Measurements from ENCODE around the gene KTI12. TPM values are rescaled to one million over a fixed set of nuclear protein-coding genes. Genes with fewer than 3 reads are reported as not detected.

KTI12 gene
- polyA plus RNA-seq, 12 donors = 2.4 to 3.6 (median 3.1) TPM; not detected in 2

- no peak for DNase-seq
Measured at GRCh38 chr1:51989582-51990477, 43.8 kb downstream of the KTI12 start.

- DNase-seq = no peak
Measured at GRCh38 chr1:51988254-51988653, 45.4 kb downstream of the KTI12 start.

GRCh38 chr1:51986718-51987117 is 46.9 kb downstream of the KTI12 start:
- no peak for DNase-seq

DNA sequence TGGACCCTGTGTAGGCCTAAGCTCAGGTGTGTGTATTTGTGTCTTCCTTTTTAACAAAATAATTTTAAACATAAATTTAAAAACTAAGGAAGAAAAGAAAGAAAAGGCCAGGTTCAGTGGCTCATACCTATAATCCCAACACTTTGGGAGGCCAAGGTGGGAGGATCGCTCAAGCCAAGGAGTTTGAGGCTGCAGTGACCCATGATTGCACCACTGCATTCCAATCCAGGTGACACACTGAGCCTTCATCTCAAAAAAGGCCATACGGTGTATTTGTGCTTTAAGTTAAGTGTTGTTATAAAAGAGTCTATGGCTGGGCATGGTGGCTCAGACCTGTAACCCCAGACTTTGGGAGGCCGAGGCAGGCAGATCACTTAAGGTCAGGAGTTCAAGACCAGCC is 51.4 kb downstream of the KTI12 start:
- DNase-seq = no peak

Other genes with a start within 250 kb of the KTI12 start
- gene NRDC, start 155.1 kb downstream of the KTI12 start, polyA plus RNA-seq (ENCODE audit: insufficient read length in 12 of 12) = 100 to 1,000 TPM in 11 of 12 donors, not detected in 1; 105 to 181 (median 139) TPM
- 1 to 10 TPM in 1 of 12 donors, under 1 TPM in 10, not detected in 1; 0.15 to 1.5 (median 0.24) TPM for gene RAB3B, start 43.1 kb downstream of the KTI12 start, polyA plus RNA-seq (ENCODE audit: insufficient read length in 12 of 12)
- gene TXNDC12, start 21.4 kb upstream of the KTI12 start, polyA plus RNA-seq (ENCODE audit: insufficient read length in 12 of 12) = 10 to 100 TPM in 11 of 12 donors, not detected in 1; 21.3 to 43.6 (median 30.9) TPM
- 10 to 100 TPM in 11 of 12 donors, not detected in 1; 57.8 to 85.7 (median 75.9) TPM for gene BTF3L4, start 22.5 kb upstream of the KTI12 start, polyA plus RNA-seq (ENCODE audit: insufficient read length in 12 of 12)
- 10 to 100 TPM in 11 of 12 donors, not detected in 1; 13.7 to 25.5 (median 23.2) TPM for gene ZFYVE9, start 108.3 kb upstream of the KTI12 start, polyA plus RNA-seq (ENCODE audit: insufficient read length in 12 of 12)